ENCODE data around the gene CXCL16. TPM values are rescaled to one million over a fixed set of nuclear protein-coding genes. Genes with fewer than 3 reads are reported as not detected.

CXCL16 gene
- total and polyA plus RNA-seq, 2 of the 13 experiments (the other 11 are each of a cell fraction or from before 2014, with no cell fraction given), result 9.4 to 101 TPM

- TF ChIP-seq ZBTB34 (CRISPR knock-in tag; IDR thresholded peaks at IDR 0.05) (no peak; the same call in 1 of the 2 replicates), ZSCAN21 (CRISPR knock-in tag; IDR thresholded peaks at IDR 0.05; ENCODE audit: borderline replicate concordance) (no peak), ZNF775 (CRISPR knock-in tag; IDR thresholded peaks at IDR 0.05; ENCODE audit: borderline replicate concordance) (no peak), SOX5 (CRISPR knock-in tag; IDR thresholded peaks at IDR 0.05; ENCODE audit: borderline replicate concordance) (peak; percentile 86; the same call in 1 of the 2 replicates), ZKSCAN8 (CRISPR knock-in tag; IDR thresholded peaks at IDR 0.05; ENCODE audit: borderline replicate concordance) (peak; percentile 76; the same call in 1 of the 2 replicates), MLX (CRISPR knock-in tag; IDR thresholded peaks at IDR 0.05) (peak; percentile 83), SMAD1 (CRISPR knock-in tag; IDR thresholded peaks at IDR 0.05; ENCODE audit: borderline replicate concordance, low read depth) (no peak), PRDM15 (CRISPR knock-in tag; IDR thresholded peaks at IDR 0.05) (no peak), ZNF136 (CRISPR knock-in tag; IDR thresholded peaks at IDR 0.05; ENCODE audit: low read depth) (no peak), ZMYM3 (CRISPR knock-in tag; IDR thresholded peaks at IDR 0.05) (peak; percentile 72), GFI1 (CRISPR knock-in tag; IDR thresholded peaks at IDR 0.05; ENCODE audit: borderline replicate concordance) (peak; percentile 96), SALL1 (CRISPR knock-in tag; IDR thresholded peaks at IDR 0.05) (peak; percentile 96), SUZ12 (IDR thresholded peaks at IDR 0.05; ENCODE audit: low read depth, low read length) (no peak), ZNF646 (CRISPR knock-in tag; IDR thresholded peaks at IDR 0.05) (no peak), ONECUT2 (CRISPR knock-in tag; IDR thresholded peaks at IDR 0.05) (no peak), PLRG1 (conservative IDR thresholded peaks at IDR 0.05) (no peak), MAFF (IDR thresholded peaks at IDR 0.05; ENCODE audit: low read depth, low read length) (no peak), ZKSCAN1 (IDR thresholded peaks at IDR 0.05; ENCODE audit: low read length) (no peak), FOXO1 (CRISPR knock-in tag; IDR thresholded peaks at IDR 0.05) (peak; percentile 90), GPN1 (CRISPR knock-in tag; IDR thresholded peaks at IDR 0.05; ENCODE audit: borderline replicate concordance) (no peak)
Observed at GRCh38 chr17:4759776-4760236, 20.1 kb upstream of the CXCL16 start (continued).

Measured in HepG2 (cell line).